PFSK-1 (cell line): ENCODE results near the gene EYA2.

ENCODE experiments used
- FOXP2 ChIP-seq: optimal IDR thresholded peaks from 2 replicates; pipeline ENCODE3; 2011; ENCODE audit warnings: borderline replicate concordance, control low read depth, inconsistent platforms; ENCODE audit not compliant: insufficient read depth; ENCODE audit errors: extremely low read length, extremely low read depth
- POLR2AphosphoS5 ChIP-seq: IDR thresholded peaks from 2 replicates; pipeline ENCODE4 v1.6.1; 2012; ENCODE audit warnings: low read depth, mild to moderate bottlenecking, control low read depth, low read length, moderate library complexity
- REST ChIP-seq, 2 experiments: IDR thresholded peaks; 2 replicates each; pipeline versions ENCODE4 v1.6.1 to v1.8.0; 2011 to 2012; ENCODE audit warnings: low read depth in 2 of 2, low read length in 2 of 2, control low read depth in 1 of 2, inconsistent platforms in 1 of 2, mild to moderate bottlenecking in 1 of 2, moderate library complexity in 1 of 2; ENCODE audit not compliant: insufficient read depth in 1 of 2
- SIN3A ChIP-seq: IDR thresholded peaks from 2 replicates; pipeline ENCODE4 v1.6.1; 2012; ENCODE audit warnings: mild to moderate bottlenecking, low read length, moderate library complexity, borderline replicate concordance; ENCODE audit not compliant: insufficient read depth
- TAF1 ChIP-seq: IDR thresholded peaks from 2 replicates; pipeline ENCODE4 v1.6.1; 2012; ENCODE audit warnings: low read length, control low read depth, borderline replicate concordance; ENCODE audit not compliant: insufficient read depth

Gene EYA2

GRCh38 chr20:46850416-46850815 lies 44.2 kb upstream of the EYA2 start:
- TF ChIP-seq POLR2AphosphoS5, result no peak
- TF ChIP-seq REST (IDR thresholded peaks at IDR 0.05; ENCODE audit: insufficient read depth in 1 of 2, low read depth in 2 of 2, low read length in 2 of 2), result no peak
- no peak for TF ChIP-seq FOXP2
- no peak for TF ChIP-seq SIN3A
- TF ChIP-seq TAF1, result no peak

DNA sequence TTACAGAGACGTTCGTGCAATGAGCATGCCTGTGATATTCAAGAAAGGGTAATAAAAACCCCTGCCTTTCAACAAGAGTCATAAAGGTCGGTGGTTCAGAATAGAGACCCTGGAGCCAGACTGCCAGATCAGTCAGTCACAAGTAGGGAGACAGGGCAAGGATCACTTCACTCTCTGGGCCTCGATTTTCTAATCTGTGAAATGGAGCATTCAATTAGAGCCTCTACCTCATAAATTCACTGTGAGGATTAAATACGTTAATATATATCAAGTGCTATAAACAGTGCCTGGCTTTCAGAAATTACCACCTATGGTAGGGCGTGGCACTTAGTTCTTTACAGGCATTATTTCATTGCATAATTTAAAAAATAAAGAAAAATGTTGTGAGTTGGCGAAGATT lies 43.7 kb upstream of the EYA2 start:
- TF ChIP-seq REST (IDR thresholded peaks at IDR 0.05; ENCODE audit: insufficient read depth in 1 of 2, low read depth in 2 of 2, low read length in 2 of 2) (no peak), SIN3A (no peak), TAF1 (no peak), FOXP2 (no peak), POLR2AphosphoS5 (no peak)

DNA sequence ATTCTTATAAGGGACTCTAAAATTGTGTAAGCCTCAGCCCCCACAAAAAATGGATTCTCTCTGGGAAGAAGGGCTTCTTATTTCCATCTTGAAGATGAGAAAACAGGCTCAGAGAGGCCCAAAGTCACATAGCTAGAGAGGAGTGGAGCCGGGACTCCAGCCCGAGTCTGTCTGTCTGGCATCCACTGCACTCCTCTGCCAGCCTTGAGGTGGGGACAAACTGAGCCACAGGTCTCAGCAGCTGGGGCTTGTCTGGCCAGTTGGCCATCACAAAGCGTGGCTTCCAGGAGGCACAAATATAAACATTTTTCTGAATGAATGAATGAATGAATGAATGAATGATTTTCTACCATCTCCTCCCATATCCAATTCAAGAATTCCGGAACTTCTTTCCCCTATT lies 42.9 kb upstream of the EYA2 start:
- TF ChIP-seq REST (IDR thresholded peaks at IDR 0.05; ENCODE audit: insufficient read depth in 1 of 2, low read depth in 2 of 2, low read length in 2 of 2) (no peak), FOXP2 (no peak), SIN3A (no peak), POLR2AphosphoS5 (no peak), TAF1 (no peak)

DNA sequence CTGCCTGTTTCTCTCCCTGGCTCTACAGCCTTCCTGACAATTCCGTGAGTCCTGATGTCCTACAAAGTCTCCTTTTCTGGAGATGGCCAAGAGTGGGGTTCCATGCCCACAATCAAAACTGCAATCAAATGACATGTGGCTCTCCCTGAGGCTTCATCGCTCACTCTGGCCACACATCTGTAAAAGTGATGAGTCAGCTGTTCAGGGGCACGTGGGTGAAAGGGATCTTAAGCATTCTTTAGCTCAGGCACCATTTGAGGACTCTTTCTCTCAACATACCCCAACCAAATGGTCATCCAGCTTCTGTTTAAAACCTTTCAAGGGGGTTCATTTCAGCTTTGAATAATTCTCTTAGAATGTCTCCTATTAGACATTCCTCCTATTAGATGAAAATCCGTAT lies 42.3 kb upstream of the EYA2 start:
- TF ChIP-seq TAF1 (no peak), REST (IDR thresholded peaks at IDR 0.05; ENCODE audit: insufficient read depth in 1 of 2, low read depth in 2 of 2, low read length in 2 of 2) (no peak), POLR2AphosphoS5 (no peak), SIN3A (no peak), FOXP2 (no peak)

GRCh38 chr20:46853926-46854325 lies 40.7 kb upstream of the EYA2 start:
- TF ChIP-seq POLR2AphosphoS5, result no peak
- no peak for TF ChIP-seq SIN3A
- TF ChIP-seq FOXP2, result no peak
- no peak for TF ChIP-seq TAF1
- no peak for TF ChIP-seq REST (IDR thresholded peaks at IDR 0.05; ENCODE audit: insufficient read depth in 1 of 2, low read depth in 2 of 2, low read length in 2 of 2)
